ENCODE measurements around the gene PLD6. TPM values are rescaled to one million over a fixed set of nuclear protein-coding genes. Genes with fewer than 3 reads are reported as not detected.

Gene PLD6
- total RNA-seq, 1 experiment from 2014 or later: 0.09 TPM

DNA sequence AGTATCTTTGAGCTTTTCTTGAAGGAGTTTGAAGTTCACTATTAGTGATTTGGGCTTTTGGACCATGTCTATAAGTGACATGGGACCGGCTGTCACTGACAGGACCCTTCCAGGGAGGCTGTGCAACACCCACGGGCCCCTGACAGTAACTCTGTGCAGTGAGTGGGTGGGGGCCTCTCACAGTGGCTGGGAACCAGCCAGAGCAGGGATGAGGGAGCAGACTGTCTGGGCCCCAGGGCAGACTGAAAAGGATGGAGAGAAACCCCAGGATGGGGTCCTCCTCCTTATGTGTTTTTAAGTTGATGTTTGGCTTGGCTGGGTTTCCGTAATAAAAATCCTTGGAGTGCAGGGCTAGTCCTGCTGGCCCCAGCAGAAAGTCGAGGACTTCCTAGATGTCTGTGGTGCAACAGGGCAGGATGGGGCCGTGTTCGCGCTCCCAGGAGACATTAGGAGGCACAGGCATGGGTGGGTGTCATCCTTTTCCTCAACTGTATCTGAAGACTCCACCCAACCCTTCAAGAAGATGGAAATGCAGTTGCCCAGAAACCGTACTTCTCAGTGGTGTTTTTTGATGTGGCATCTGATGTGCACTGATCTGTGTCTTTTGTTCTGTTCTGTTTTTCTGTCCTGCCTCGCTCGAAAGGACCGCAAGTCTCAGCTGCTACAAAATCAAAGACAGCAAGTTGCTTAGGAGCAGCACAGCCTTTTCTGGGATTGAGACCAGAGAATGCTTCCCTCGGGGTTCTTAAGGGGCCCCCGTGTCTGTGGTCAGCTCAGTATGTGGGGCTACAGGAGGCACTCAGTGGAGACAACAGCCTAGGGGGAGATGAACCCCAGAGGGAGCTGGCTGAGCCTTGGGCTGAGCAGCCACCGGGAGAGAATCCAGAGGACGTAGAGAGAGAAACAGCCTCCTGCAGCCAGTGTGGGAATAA is 24.2 kb downstream of the PLD6 start:
- Histone ChIP-seq H3K79me2 (ENCODE audit: insufficient read depth, low read length) (no peaks in the 10 kb centered on the region), H3K56ac (ENCODE audit: insufficient read length, low read depth, low read length) (no peak overlapping the region), H2AK5ac (ENCODE audit: insufficient read length, low read length) (no peak overlapping the region), H3K4me1 (ENCODE audit: insufficient read depth, low read length) (no peaks in the 10 kb centered on the region), H2BK12ac (ENCODE audit: insufficient read length, low read depth, low read length) (no peak overlapping the region), H3K9ac (ENCODE audit: extremely low read depth, insufficient read length, low read length) (no peak overlapping the region), H4K8ac (replicated peaks; ENCODE audit: insufficient read length, low read depth, low read length) (no peak overlapping the region), H4K20me1 (ENCODE audit: control insufficient read depth, insufficient read depth, insufficient read length) (no peaks in the 10 kb centered on the region), H3K18ac (ENCODE audit: insufficient read length, low read depth, low read length) (no peak overlapping the region), H3K27me3 (ENCODE audit: insufficient read depth, low read length) (no peaks in the 10 kb centered on the region), H3K23me2 (ENCODE audit: insufficient read length, low read depth, low read length, poor library complexity, severe bottlenecking) (no peaks in the 10 kb centered on the region), H3K79me1 (ENCODE audit: insufficient read depth, low read depth, low read length, poor library complexity, severe bottlenecking) (no peaks in the 10 kb centered on the region), H4K91ac (ENCODE audit: insufficient read length, low read depth, low read length) (no peak overlapping the region), H2AFZ (ENCODE audit: low read length) (no peak overlapping the region), H4K5ac (ENCODE audit: insufficient read length, low read depth, low read length) (no peak overlapping the region), H2BK20ac (ENCODE audit: low read depth, low read length, poor library complexity, severe bottlenecking) (no peak overlapping the region), H3K4me2 (ENCODE audit: insufficient read depth, insufficient read length, low read length) (no peak overlapping the region), H3K23ac (ENCODE audit: insufficient read length, low read depth, low read length) (no peak overlapping the region), H2BK120ac (ENCODE audit: low read depth, low read length, poor library complexity, severe bottlenecking) (no peak overlapping the region), H3K14ac (ENCODE audit: insufficient read depth, low read length) (no peak overlapping the region), H2BK5ac (ENCODE audit: insufficient read length, low read length) (no peak overlapping the region), H3K27ac (ENCODE audit: insufficient read length, low read depth, low read length) (no peak overlapping the region), H3K4ac (ENCODE audit: low read depth, low read length) (no peak overlapping the region), H3K9me3 (ENCODE audit: control insufficient read depth, low read depth, low read length) (no peaks in the 10 kb centered on the region), H3T11ph (ENCODE audit: low read length) (no peak overlapping the region), H2BK15ac (ENCODE audit: low read depth, low read length) (no peak overlapping the region)
- Mint-ChIP-seq H3K9me3 (no peaks in the 10 kb centered on the region), H3K36me3 (ENCODE audit: insufficient read depth in 1 of 3, low read depth in 3 of 3) (peaks cover 21 to 56% (median 45%) of the 10 kb centered on the region in 3 experiments; a peak in 6 of 7 replicates), H3K27me3 (ENCODE audit: low read depth) (no peaks in the 10 kb centered on the region), H3K27ac (0 out of 7 replicates have a peak overlapping the region, but pooled peaks of 1 of the 3 experiments have one; percentile 39), H3K4me3 (no peak overlapping the region), H3K4me1 (peaks cover 5 to 20% of the 10 kb centered on the region in 2 experiments)
- TF ChIP-seq, protein P1, sequence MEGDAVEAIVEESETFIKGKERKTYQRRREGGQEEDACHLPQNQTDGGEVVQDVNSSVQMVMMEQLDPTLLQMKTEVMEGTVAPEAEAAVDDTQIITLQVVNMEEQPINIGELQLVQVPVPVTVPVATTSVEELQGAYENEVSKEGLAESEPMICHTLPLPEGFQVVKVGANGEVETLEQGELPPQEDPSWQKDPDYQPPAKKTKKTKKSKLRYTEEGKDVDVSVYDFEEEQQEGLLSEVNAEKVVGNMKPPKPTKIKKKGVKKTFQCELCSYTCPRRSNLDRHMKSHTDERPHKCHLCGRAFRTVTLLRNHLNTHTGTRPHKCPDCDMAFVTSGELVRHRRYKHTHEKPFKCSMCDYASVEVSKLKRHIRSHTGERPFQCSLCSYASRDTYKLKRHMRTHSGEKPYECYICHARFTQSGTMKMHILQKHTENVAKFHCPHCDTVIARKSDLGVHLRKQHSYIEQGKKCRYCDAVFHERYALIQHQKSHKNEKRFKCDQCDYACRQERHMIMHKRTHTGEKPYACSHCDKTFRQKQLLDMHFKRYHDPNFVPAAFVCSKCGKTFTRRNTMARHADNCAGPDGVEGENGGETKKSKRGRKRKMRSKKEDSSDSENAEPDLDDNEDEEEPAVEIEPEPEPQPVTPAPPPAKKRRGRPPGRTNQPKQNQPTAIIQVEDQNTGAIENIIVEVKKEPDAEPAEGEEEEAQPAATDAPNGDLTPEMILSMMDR (conservative IDR thresholded peaks at IDR 0.05): no peak
- WGBS (ENCODE audit: extremely low coverage, insufficient read length, low lambda C conversion rate): no CpG with 5 or more reads among the region's 15 CpGs
- DNase-seq: no peak

Measured in H9 (cell line).